HepG2 (cell line): ENCODE data around the gene BCL2L1. TPM values are rescaled to one million over a fixed set of nuclear protein-coding genes. Genes with fewer than 3 reads are reported as not detected.

ENCODE experiments used
- ATAC-seq: fragments of 200-7000 bp; cut with Tn5 transposase; 3 replicates; pipeline ENCODE4 v1.9.1; 2020; ENCODE audit warnings: mild to moderate bottlenecking, moderate library complexity
- BruUV-seq: library from RNA; stranded (reverse); fragments of 400-500 nt; replicated peaks from 2 replicates; lab custom pipeline; 2021; lab: Mats Ljungman, UMichigan
- CTCF ChIA-PET: fragments of 300-600 bp; formaldehyde crosslinking; extraction: SDS; loops from one replicate; lab custom pipeline; 2021; ENCODE audit warnings: low total read pairs, inconsistent platforms, low intra/inter-chr PET ratio; lab: Yijun Ruan, JAX
- POLR2A ChIA-PET: fragments of 350-600 bp; sonication (Branson Sonifier 250); formaldehyde crosslinking; loops from one replicate; lab custom pipeline; 2020; ENCODE audit warnings: antibody characterized with exemption, inconsistent platforms; lab: Yijun Ruan, JAX
- DNase-seq: peaks from one replicate; pipeline ENCODE4 v3.0.0-alpha.2; 2015; ENCODE audit warnings: low spot score
- FAIRE-seq: peaks from 3 replicates; lab custom pipeline; 2011; peaks lifted over from hg19 to GRCh38; lab: Jason Lieb, UNC
- H2AFZ ChIP-seq: one replicate; pipeline ENCODE4 v1.6.1; 2011; ENCODE audit warnings: low read length, inconsistent platforms
- H3K27ac ChIP-seq: fragments of 300-600 bp; 3 replicates; pipeline ENCODE4 v1.8.0; 2011; ENCODE audit warnings: mixed run types, mild to moderate bottlenecking, mixed read lengths, low read length, inconsistent platforms; ENCODE audit not compliant: insufficient read depth; ENCODE audit errors: extremely low read length
- H3K27me3 ChIP-seq, 2 experiments: fragments of 200-600 bp in 1 of 2; 2 replicates in 1 of 2; 3 replicates in 1 of 2; pipeline versions ENCODE4 v1.6.0 to v1.8.0; 2011; ENCODE audit warnings: low read length in 2 of 2, mild to moderate bottlenecking in 2 of 2, moderate library complexity in 2 of 2, inconsistent platforms in 1 of 2; ENCODE audit not compliant: insufficient read depth in 2 of 2, control insufficient read depth in 1 of 2
- H3K36me3 ChIP-seq, 2 experiments: fragments of 200-600 bp in 1 of 2; replicated peaks in 1 of 2; 2 replicates in 1 of 2; 3 replicates in 1 of 2; pipeline versions ENCODE4 v1.5.1 to v1.8.0; 2011; ENCODE audit warnings: low read length in 2 of 2, inconsistent platforms in 1 of 2; ENCODE audit not compliant: insufficient read depth in 2 of 2, control insufficient read depth in 1 of 2
- H3K4me1 ChIP-seq: 2 replicates; pipeline ENCODE4 v1.5.1; 2012; ENCODE audit warnings: low read length, inconsistent platforms; ENCODE audit not compliant: insufficient read depth
- H3K4me2 ChIP-seq: 2 replicates; pipeline ENCODE4 v1.6.0; 2011; ENCODE audit warnings: low read depth, low read length, inconsistent platforms
- H3K4me3 ChIP-seq, 3 experiments: fragments of 200-600 bp in 1 of 3; sonication (generic), shearing (Covaris generic) in 1 of 3; replicated peaks in 1 of 3; 2 replicates each; pipeline ENCODE4 v1.5.1; 2011 to 2016; ENCODE audit warnings: low read length in 3 of 3, inconsistent platforms in 2 of 3, low read depth in 2 of 3, mild to moderate bottlenecking in 2 of 3, control low read depth in 1 of 3, mixed read lengths in 1 of 3; ENCODE audit not compliant: insufficient read depth in 1 of 3
- H3K79me2 ChIP-seq: one replicate; pipeline ENCODE4 v1.6.1; 2011; ENCODE audit warnings: low read length, inconsistent platforms; ENCODE audit not compliant: insufficient read depth
- H3K9ac ChIP-seq: 2 replicates; pipeline ENCODE4 v1.6.0; 2011; ENCODE audit warnings: mild to moderate bottlenecking, low read depth, low read length, inconsistent platforms; ENCODE audit not compliant: insufficient read depth
- H3K9me3 ChIP-seq: 2 replicates; pipeline ENCODE4 v1.5.1; 2012; ENCODE audit warnings: mild to moderate bottlenecking, low read length
- H4K20me1 ChIP-seq: 2 replicates; pipeline ENCODE4 v1.6.0; 2011; ENCODE audit warnings: inconsistent platforms, mild to moderate bottlenecking, low read length, moderate library complexity; ENCODE audit not compliant: insufficient read depth
- BHLHE40 ChIP-seq: IDR thresholded peaks from 2 replicates; pipeline ENCODE4 v1.6.1; 2011; ENCODE audit warnings: low read length, improper control_type of control experiment
- FOXA3 ChIP-seq: IDR thresholded peaks from 2 replicates; pipeline ENCODE4 v1.6.1; 2016; ENCODE audit warnings: missing genetic modification reagents, missing compliant biosample characterization
- RFX3 ChIP-seq: IDR thresholded peaks from 2 replicates; pipeline ENCODE4 v1.6.1; 2016; ENCODE audit warnings: missing biosample characterization, missing genetic modification reagents
- TCF12 ChIP-seq, 2 experiments: fragments of 450-650 bp in 1 of 2; sonication (generic) in 1 of 2; formaldehyde crosslinking in 1 of 2; IDR thresholded peaks; 2 replicates each; pipeline versions ENCODE4 v1.6.1 to v1.8.0; 2017 to 2022; ENCODE audit warnings: antibody characterized with exemption in 1 of 2, mild to moderate bottlenecking in 1 of 2, missing genetic modification reagents in 1 of 2, moderate library complexity in 1 of 2
- TFAP4 ChIP-seq: sonication (generic); IDR thresholded peaks from 2 replicates; pipeline ENCODE4 v1.6.1; 2016; ENCODE audit warnings: low read depth, borderline replicate concordance
- ZMYM3 ChIP-seq: sonication (generic); formaldehyde crosslinking; IDR thresholded peaks from 2 replicates; pipeline ENCODE4 v1.5.1; 2020; ENCODE audit warnings: mild to moderate bottlenecking, missing genetic modification reagents
- ZNF253 ChIP-seq: sonication (generic); formaldehyde crosslinking; IDR thresholded peaks from 2 replicates; pipeline ENCODE4 v1.8.0; 2022; ENCODE audit warnings: mild to moderate bottlenecking, missing genetic modification reagents, borderline replicate concordance
- ZNF629 ChIP-seq: sonication (generic); formaldehyde crosslinking; conservative IDR thresholded peaks from 2 replicates; pipeline ENCODE4 v1.5.0; 2020; ENCODE audit warnings: missing genetic modification reagents
- ZNF75D ChIP-seq: sonication (generic); formaldehyde crosslinking; IDR thresholded peaks from 2 replicates; pipeline ENCODE4 v1.8.1; 2023; ENCODE audit warnings: missing genetic modification reagents, mild to moderate bottlenecking, borderline replicate concordance
- WGBS: methylation state at CpG from one replicate; pipeline ENCODE4 v1.1.6; 2017; ENCODE audit warnings: low lambda C conversion rate; 5-methylcytosine and 5-hydroxymethylcytosine counted together
- in situ Hi-C: cut with HindIII; loops from 2 replicates; pipeline ENCODE4 v1.10.0; 2017; ENCODE audit warnings: low pct_unique_long_range_greater_than_20kb; ENCODE audit not compliant: extremely low pct_ligation_motif_present
- intact Hi-C: fragments of 100-400 bp; cut with micrococcal nuclease; formaldehyde crosslinking; loops from one replicate; pipeline ENCODE4 v1.10.0; 2022; ENCODE audit not compliant: unreplicated experiment
- polyA plus RNA-seq, 8 experiments: library from polyadenylated mRNA; depleted of rRNA in 3 of 8; stranded (reverse) in 7 of 8; unstranded in 1 of 8; fragments of >200 nt; fragmentation: Illumina TruSeq in 4 of 8; extraction: Trizol in 4 of 8; gene quantifications; 2 replicates each; pipeline versions ENCODE4 v1.2.1 to v1.2.3, GENCODE V29; 2011 to 2016; ENCODE audit warnings: low read depth in 4 of 8, missing spikeins in 1 of 8, mixed read lengths in 1 of 8; ENCODE audit not compliant: insufficient read depth in 1 of 8
- total RNA-seq, 5 experiments: library from RNA; depleted of rRNA; stranded (reverse); fragments of >200 nt; fragmentation: Illumina TruSeq; extraction: Trizol; gene quantifications; 2 replicates each; pipeline ENCODE4 v1.2.3, GENCODE V29; 2016; ENCODE audit warnings: low read depth in 1 of 5

The BCL2L1 gene
- total and polyA plus RNA-seq, 2 of the 13 experiments (the other 11 are each of a cell fraction or from before 2014, with no cell fraction given) = 164 to 258 TPM

- Histone ChIP-seq H3K79me2 (no peaks in the 10 kb centered on the region), H4K20me1 (no peaks in the 10 kb centered on the region), H3K4me2 (no peak overlapping the region), H2AFZ (no peak overlapping the region), H3K4me3 (no peak overlapping the region), H3K36me3 (no peaks in the 10 kb centered on the region), H3K9me3 (no peaks in the 10 kb centered on the region), H3K4me1 (peaks cover 19% of the 10 kb centered on the region), H3K27ac (no peak overlapping the region), H3K27me3 (peaks cover 13 to 37% of the 10 kb centered on the region in 2 experiments; a peak in 4 of 5 replicates), H3K9ac (no peak overlapping the region)
- ChIA-PET POLR2A (no interaction called here), CTCF (no interaction called here)
- BruUV-seq = no TSS peak
- DNase-seq = no peak
- intact Hi-C loops (no loop called here), in situ Hi-C loops (no loop called here)
- FAIRE-seq = no peak
- no peak for TF ChIP-seq BHLHE40
- TF ChIP-seq ZNF629 (CRISPR knock-in tag) = peak; percentile 81
- TF ChIP-seq RFX3 (CRISPR knock-in tag) = no peak
- TF ChIP-seq ZNF75D (CRISPR knock-in tag) = no peak
- TF ChIP-seq FOXA3 (CRISPR knock-in tag) = no peak
- no peak for TF ChIP-seq TCF12 (IDR thresholded peaks at IDR 0.05)
- no peak for TF ChIP-seq TCF12 (CRISPR knock-in tag; IDR thresholded peaks at IDR 0.05)
- peak; percentile 61; the same call in 1 of the 2 replicates for TF ChIP-seq ZMYM3 (CRISPR knock-in tag)
- TF ChIP-seq TFAP4 = no peak
- no peak for TF ChIP-seq ZNF253 (CRISPR knock-in tag)
- WGBS = 52% methylated on average over 4 of the region's 4 CpGs
- ATAC-seq = no peak
Observed at GRCh38 chr20:31643522-31643921, 79.1 kb downstream of the BCL2L1 start.
